HUES64 (cell line): ENCODE measurements around the gene VPS33B.
"Not testable (repeated sequence)": the region's sequence is repeated elsewhere in the genome, so short reads cannot be mapped to it uniquely, and the experiment has no call there.

Experiments
- H3K27ac ChIP-seq: 2 replicates; pipeline ENCODE4 v1.7.0; 2013; ENCODE audit warnings: low read depth, low read length, inconsistent platforms
- H3K27me3 ChIP-seq: 2 replicates; pipeline ENCODE4 v1.6.1; 2013; ENCODE audit warnings: mild to moderate bottlenecking, low read length; ENCODE audit not compliant: insufficient read depth
- H3K36me3 ChIP-seq: 2 replicates; pipeline ENCODE4 v1.6.1; 2013; ENCODE audit warnings: mild to moderate bottlenecking, low read length; ENCODE audit not compliant: insufficient read depth
- H3K4me1 ChIP-seq: 2 replicates; pipeline ENCODE4 v1.6.1; 2013; ENCODE audit warnings: mild to moderate bottlenecking, low read length, moderate library complexity; ENCODE audit not compliant: insufficient read depth
- H3K4me3 ChIP-seq: 2 replicates; pipeline ENCODE4 v1.5.1; 2013; ENCODE audit warnings: mild to moderate bottlenecking, low read length, moderate library complexity
- H3K9ac ChIP-seq: 2 replicates; pipeline ENCODE4 v1.6.1; 2013; ENCODE audit warnings: mild to moderate bottlenecking, low read depth, low read length
- H3K9me3 ChIP-seq: 2 replicates; pipeline ENCODE4 v1.6.1; 2013; ENCODE audit warnings: low read depth, low read length; ENCODE audit not compliant: insufficient read depth
- WGBS: fragments of 150-250, 120-280 bp; methylation state at CpG from one replicate; pipeline ENCODE4 v1.1.7; 2013; ENCODE audit warnings: missing lambda C conversion rate; 5-methylcytosine and 5-hydroxymethylcytosine counted together

The VPS33B gene

GRCh38 chr15:91027677-91028076 lies 5.3 kb upstream of the VPS33B start:
- H3K4me1 ChIP-seq, result peaks cover 3% of the 10 kb centered on the region
- no peak overlapping the region for H3K9ac ChIP-seq
- no peaks in the 10 kb centered on the region for H3K27me3 ChIP-seq
- no peaks in the 10 kb centered on the region for H3K36me3 ChIP-seq
- no peak overlapping the region for H3K4me3 ChIP-seq
- no peak overlapping the region for H3K27ac ChIP-seq
- 93% methylated on average over 1 of the region's 1 CpG for WGBS
- no peaks in the 10 kb centered on the region for H3K9me3 ChIP-seq

DNA sequence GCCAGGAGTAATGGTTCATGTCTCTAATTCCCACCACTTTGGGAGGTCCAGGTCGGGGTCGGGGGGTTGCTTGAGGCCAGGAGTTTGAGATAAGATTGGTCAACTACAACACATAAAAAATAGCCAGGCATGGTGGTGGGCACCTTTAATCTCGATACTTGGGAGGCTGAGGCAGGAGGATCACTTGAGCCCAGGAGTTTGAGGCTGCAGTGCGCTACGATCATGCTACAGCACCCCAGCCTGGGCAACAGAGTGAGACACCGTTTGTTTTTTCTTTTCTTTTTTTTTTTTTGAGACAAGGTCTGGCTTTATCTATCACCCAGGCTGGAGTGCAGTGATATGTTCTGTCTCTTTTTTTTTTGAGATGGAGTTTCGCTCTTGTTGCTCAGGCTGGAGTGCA lies 1.3 kb upstream of the VPS33B start:
- H3K27me3 ChIP-seq, result no peaks in the 10 kb centered on the region
- no peak overlapping the region for H3K4me3 ChIP-seq
- no peaks in the 10 kb centered on the region for H3K9me3 ChIP-seq
- WGBS, result 94% methylated on average over 6 of the region's 7 CpGs
- H3K27ac ChIP-seq, result no peak overlapping the region
- no peaks in the 10 kb centered on the region for H3K36me3 ChIP-seq
- H3K9ac ChIP-seq, result no peak overlapping the region
- H3K4me1 ChIP-seq, result peaks cover 9% of the 10 kb centered on the region

DNA sequence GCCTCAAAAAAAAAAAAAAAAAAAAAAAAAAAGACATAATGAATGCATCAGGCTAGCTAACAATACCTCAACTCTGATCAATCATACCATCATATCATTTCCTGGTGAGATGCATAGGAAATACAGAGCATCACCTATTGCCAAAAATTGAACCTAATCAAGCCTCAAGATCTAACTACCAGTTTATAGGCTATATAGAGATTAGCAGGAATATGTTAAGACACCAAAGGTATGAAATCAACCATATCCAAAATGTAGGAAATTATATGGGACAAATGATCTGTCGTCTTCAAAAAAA lies 387 bp upstream of the VPS33B start:
- H3K36me3 ChIP-seq, result no peaks in the 10 kb centered on the region
- peaks cover 9% of the 10 kb centered on the region for H3K4me1 ChIP-seq
- H3K27ac ChIP-seq, result no peak overlapping the region
- H3K4me3 ChIP-seq, result peak overlapping the region; percentile 77
- H3K27me3 ChIP-seq, result no peaks in the 10 kb centered on the region
- no peaks in the 10 kb centered on the region for H3K9me3 ChIP-seq
- peak overlapping the region; percentile 67 for H3K9ac ChIP-seq
- WGBS, result 78% methylated on average over 1 of the region's 1 CpG

GRCh38 chr15:91021516-91022074 lies 799 bp downstream of the VPS33B start:
- H3K27ac ChIP-seq, result no peak overlapping the region

GRCh38 chr15:91018158-91018557 lies 4.2 kb downstream of the VPS33B start:
- Histone ChIP-seq H3K27me3 (no peaks in the 10 kb centered on the region), H3K9me3 (no peaks in the 10 kb centered on the region), H3K4me3 (no peak overlapping the region), H3K4me1 (peaks cover 9% of the 10 kb centered on the region), H3K27ac (no peak overlapping the region), H3K36me3 (peaks cover 21% of the 10 kb centered on the region), H3K9ac (peak overlapping the region; percentile 14; the same call in 1 of the 2 replicates)
- WGBS, result 82% methylated on average over 3 of the region's 3 CpGs

More at GRCh38 chr15:91021516-91022074, 799 bp downstream of the VPS33B start:
- Histone ChIP-seq H3K27me3 (no peaks in the 10 kb centered on the region), H3K9me3 (no peaks in the 10 kb centered on the region), H3K4me3 (peak overlapping the region; percentile 77), H3K9ac (peak overlapping the region; percentile 67), H3K36me3 (peaks cover 5% of the 10 kb centered on the region; the same call in 1 of the 2 replicates), H3K4me1 (peaks cover 9% of the 10 kb centered on the region)
- WGBS, result 11% methylated on average over 4 of the region's 4 CpGs

- 91% methylated on average over 5 of the region's 5 CpGs for WGBS
- H3K4me1 ChIP-seq, result peaks cover 6% of the 10 kb centered on the region
- H3K9ac ChIP-seq, result no peak overlapping the region
- H3K27ac ChIP-seq, result no peak overlapping the region
- peaks cover 26% of the 10 kb centered on the region for H3K36me3 ChIP-seq
- H3K4me3 ChIP-seq, result no peak overlapping the region
- H3K9me3 ChIP-seq, result no peaks in the 10 kb centered on the region
- no peaks in the 10 kb centered on the region for H3K27me3 ChIP-seq
These were observed 4.7 kb downstream of the VPS33B start for GRCh38 chr15:91017716-91018115.

DNA sequence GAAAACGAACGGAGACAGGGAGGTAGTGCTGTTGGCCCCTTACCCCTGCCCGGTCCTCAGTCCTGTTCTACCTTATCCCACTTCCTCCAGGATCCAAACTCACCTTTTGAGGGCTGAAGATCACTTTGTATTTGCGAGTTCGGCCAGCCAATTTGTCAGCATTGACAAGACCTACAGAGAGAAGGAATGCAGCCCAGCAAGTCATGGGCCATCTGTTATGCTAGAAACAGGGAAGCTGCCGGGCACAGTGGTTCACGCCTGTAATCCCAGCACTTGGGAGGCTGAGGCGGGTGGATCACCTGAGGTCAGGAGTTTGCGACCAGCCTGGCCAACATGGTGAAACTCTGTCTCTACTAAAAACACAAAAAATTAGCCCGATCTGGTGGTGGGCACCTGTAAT lies 8.7 kb downstream of the VPS33B start:
- not testable (repeated sequence) for H3K4me1 ChIP-seq, H3K27me3 ChIP-seq, H3K4me3 ChIP-seq, H3K9me3 ChIP-seq, H3K9ac ChIP-seq, H3K27ac ChIP-seq
- WGBS, result 94% methylated on average over 10 of the region's 10 CpGs
- H3K36me3 ChIP-seq, result peaks cover 44% of the 10 kb centered on the region

DNA sequence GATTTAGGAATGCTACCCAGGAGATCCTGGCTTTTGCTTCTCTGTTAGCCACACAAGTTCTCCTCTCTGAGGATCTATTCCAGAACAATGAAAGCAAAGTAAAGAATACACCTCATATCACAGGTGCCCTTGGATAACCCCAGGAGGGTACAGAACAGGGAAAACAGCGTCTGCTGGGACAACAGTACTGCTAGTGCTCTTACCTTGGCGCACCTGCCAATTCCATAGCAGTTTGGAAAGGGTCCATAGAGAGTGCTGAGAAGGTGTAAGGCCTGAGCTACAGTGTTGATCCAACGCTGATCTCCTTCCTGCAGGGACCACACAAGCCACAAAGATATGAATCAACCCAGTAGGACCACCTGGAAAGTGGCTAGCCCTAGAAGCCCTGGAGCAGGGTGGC lies 15.1 kb downstream of the VPS33B start:
- WGBS, result 98% methylated on average over 3 of the region's 3 CpGs
- H3K9me3 ChIP-seq, result no peaks in the 10 kb centered on the region
- H3K27ac ChIP-seq, result no peak overlapping the region
- no peak overlapping the region for H3K9ac ChIP-seq
- H3K36me3 ChIP-seq, result peaks cover 71% of the 10 kb centered on the region
- no peak overlapping the region for H3K4me3 ChIP-seq
- no peaks in the 10 kb centered on the region for H3K4me1 ChIP-seq
- no peaks in the 10 kb centered on the region for H3K27me3 ChIP-seq

DNA sequence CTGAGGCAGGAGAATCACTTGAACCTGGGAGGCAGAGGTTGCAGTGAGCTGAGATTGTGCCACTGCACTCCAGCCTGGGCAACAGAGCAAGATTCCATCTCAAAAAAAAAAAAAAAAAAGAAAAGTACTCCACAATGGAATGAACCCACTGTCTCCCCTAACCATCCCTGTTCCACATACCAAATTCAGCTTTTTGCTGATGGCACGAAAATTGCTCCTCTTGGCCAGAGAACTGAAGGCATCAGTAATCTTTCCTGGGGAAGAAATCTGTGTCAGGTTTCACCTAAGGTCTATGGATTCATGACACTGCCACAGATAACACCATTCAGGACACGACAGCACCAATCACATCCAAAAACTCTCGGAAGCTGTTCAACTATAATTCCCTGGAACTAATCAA lies 21.2 kb downstream of the VPS33B start:
- 94% methylated on average over 3 of the region's 3 CpGs for WGBS
- Histone ChIP-seq H3K9ac (no peak overlapping the region), H3K27me3 (no peaks in the 10 kb centered on the region), H3K27ac (no peak overlapping the region), H3K4me3 (no peak overlapping the region), H3K36me3 (peaks cover 81% of the 10 kb centered on the region), H3K4me1 (no peaks in the 10 kb centered on the region), H3K9me3 (no peaks in the 10 kb centered on the region)

- H3K9ac ChIP-seq, result no peak overlapping the region
- H3K4me3 ChIP-seq, result no peak overlapping the region
- H3K27me3 ChIP-seq, result no peaks in the 10 kb centered on the region
- H3K4me1 ChIP-seq, result peaks cover 4% of the 10 kb centered on the region; the same call in 1 of the 2 replicates
- peaks cover 57% of the 10 kb centered on the region for H3K36me3 ChIP-seq
- 98% methylated on average over 8 of the region's 8 CpGs for WGBS
- H3K27ac ChIP-seq, result no peak overlapping the region
- no peaks in the 10 kb centered on the region for H3K9me3 ChIP-seq
These were observed 23.7 kb downstream of the VPS33B start for GRCh38 chr15:90998737-90999136.

DNA sequence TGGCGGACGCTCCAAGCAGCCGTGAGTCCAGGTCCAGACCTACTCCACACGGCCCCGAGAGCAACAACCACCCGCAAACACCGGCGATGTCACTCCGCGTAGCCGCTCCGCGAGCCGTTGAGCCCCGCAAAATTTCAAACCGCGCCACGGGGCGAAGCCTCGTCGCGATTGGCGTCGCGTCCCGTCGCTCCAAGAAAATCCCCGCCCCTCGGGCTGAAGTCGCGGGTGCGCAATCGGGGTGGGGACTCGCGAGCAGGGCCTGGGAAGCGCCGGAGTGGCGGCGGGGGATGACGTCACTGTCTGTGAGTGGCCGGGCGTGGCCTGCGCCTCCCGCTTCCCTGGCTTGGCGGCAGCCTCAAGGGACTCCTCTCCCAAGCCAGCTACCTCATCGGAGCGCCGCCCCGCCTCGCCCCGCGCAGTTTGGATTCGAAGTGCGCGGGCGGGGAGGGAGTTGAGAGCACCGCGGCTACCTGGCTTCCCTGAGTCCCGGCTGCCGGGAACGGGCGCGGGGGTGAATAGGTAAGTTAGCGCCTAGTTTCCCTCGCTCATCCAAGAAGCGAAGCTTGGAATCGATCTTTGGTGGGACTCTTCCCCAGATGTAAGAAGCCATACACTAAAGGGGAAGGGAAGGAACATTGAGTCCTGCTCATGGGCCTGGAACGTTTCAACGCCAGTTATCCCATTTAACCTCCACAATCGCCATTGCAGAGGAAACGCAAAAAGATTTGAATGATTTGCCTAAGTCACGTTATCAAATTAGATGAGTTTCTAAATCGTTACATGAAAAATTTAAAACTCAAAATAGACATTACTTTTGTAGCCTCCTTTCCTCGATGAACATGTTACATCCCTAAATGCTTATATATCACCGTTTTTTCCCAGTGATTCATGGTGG lies 27.7 kb downstream of the VPS33B start, which contains the start of gene PRC1:
TSS of gene PRC1 (minus strand) at position 119 of the 895 bp plus-strand sequence. CDS start at position 1, 118 bp downstream.
- Histone ChIP-seq H3K36me3 (peaks cover 25% of the 10 kb centered on the region), H3K9ac (peak within 1 kb of the TSS; percentile 94), H3K9me3 (no peaks in the 10 kb centered on the region), H3K27ac (peak within 1 kb of the TSS; percentile 92), H3K27me3 (no peaks in the 10 kb centered on the region), H3K4me3 (peak within 1 kb of the TSS; percentile 82), H3K4me1 (peaks cover 4% of the 10 kb centered on the region; the same call in 1 of the 2 replicates)
- WGBS, result under 1% methylated on average over 75 of the region's 75 CpGs
